Adipocyte (in vitro differentiated cells): ENCODE measurements around the gene ATP10D.

Experiments
- DNase-seq: peaks from one replicate; pipeline ENCODE4 v3.0.0-alpha.2; 2015; ENCODE audit warnings: low read depth
- H3K27me3 ChIP-seq: replicated peaks from 2 replicates; pipeline ENCODE4 v1.7.0; 2013; ENCODE audit warnings: mild to moderate bottlenecking, low read length, moderate library complexity; ENCODE audit not compliant: control insufficient read depth, insufficient read depth
- H3K36me3 ChIP-seq: 2 replicates; pipeline ENCODE4 v1.7.0; 2013; ENCODE audit warnings: low read length, mild to moderate bottlenecking, moderate library complexity; ENCODE audit not compliant: control insufficient read depth, insufficient read depth, severe bottlenecking
- H3K4me1 ChIP-seq: 2 replicates; pipeline ENCODE4 v1.7.0; 2013; ENCODE audit warnings: mild to moderate bottlenecking, low read length, moderate library complexity; ENCODE audit not compliant: control insufficient read depth, insufficient read depth
- H3K4me3 ChIP-seq: 2 replicates; pipeline ENCODE4 v1.7.0; 2013; ENCODE audit warnings: mild to moderate bottlenecking, low read length, moderate library complexity
- H3K9ac ChIP-seq: 2 replicates; pipeline ENCODE4 v1.7.0; 2013; ENCODE audit warnings: mild to moderate bottlenecking, low read length, moderate library complexity
- H3K9me3 ChIP-seq: 2 replicates; pipeline ENCODE4 v1.7.0; 2013; ENCODE audit warnings: mild to moderate bottlenecking, low read length, moderate library complexity; ENCODE audit not compliant: control insufficient read depth

ATP10D gene

GRCh38 chr4:47561331-47561730 lies 76.3 kb downstream of the ATP10D start:
- DNase-seq, result no peak
- Histone ChIP-seq H3K9ac (no peak overlapping the region), H3K27me3 (no peaks in the 10 kb centered on the region), H3K9me3 (no peaks in the 10 kb centered on the region), H3K4me3 (no peak overlapping the region), H3K4me1 (peaks cover 4% of the 10 kb centered on the region), H3K36me3 (peaks cover 32% of the 10 kb centered on the region)

GRCh38 chr4:47562297-47562696 lies 77.2 kb downstream of the ATP10D start:
- no peak for DNase-seq
- Histone ChIP-seq H3K9me3 (no peaks in the 10 kb centered on the region), H3K27me3 (no peaks in the 10 kb centered on the region), H3K4me3 (no peak overlapping the region), H3K36me3 (peaks cover 32% of the 10 kb centered on the region), H3K9ac (no peak overlapping the region), H3K4me1 (peaks cover 4% of the 10 kb centered on the region)

- Histone ChIP-seq H3K27me3 (no peaks in the 10 kb centered on the region), H3K36me3 (peaks cover 13% of the 10 kb centered on the region), H3K9me3 (no peaks in the 10 kb centered on the region), H3K4me3 (no peak overlapping the region), H3K9ac (no peak overlapping the region), H3K4me1 (peaks cover 4% of the 10 kb centered on the region)
- no peak for DNase-seq
Measured at GRCh38 chr4:47566566-47566965, 81.5 kb downstream of the ATP10D start.

- Histone ChIP-seq H3K9ac (no peak overlapping the region), H3K4me3 (no peak overlapping the region), H3K9me3 (no peaks in the 10 kb centered on the region), H3K36me3 (peaks cover 17% of the 10 kb centered on the region), H3K4me1 (peaks cover 4% of the 10 kb centered on the region), H3K27me3 (no peaks in the 10 kb centered on the region)
- DNase-seq, result no peak
Measured at GRCh38 chr4:47566969-47567368, 81.9 kb downstream of the ATP10D start.

- H3K36me3 ChIP-seq, result peaks cover 20% of the 10 kb centered on the region
- H3K9ac ChIP-seq, result no peak overlapping the region
- H3K27me3 ChIP-seq, result no peaks in the 10 kb centered on the region
- DNase-seq, result peak; percentile 39
- no peaks in the 10 kb centered on the region for H3K9me3 ChIP-seq
- peaks cover 4% of the 10 kb centered on the region for H3K4me1 ChIP-seq
- H3K4me3 ChIP-seq, result no peak overlapping the region
Measured at GRCh38 chr4:47567511-47567910, 82.4 kb downstream of the ATP10D start.

GRCh38 chr4:47570816-47571215 lies 85.7 kb downstream of the ATP10D start:
- Histone ChIP-seq H3K4me1 (no peaks in the 10 kb centered on the region), H3K9ac (no peak overlapping the region), H3K4me3 (no peak overlapping the region), H3K9me3 (no peaks in the 10 kb centered on the region), H3K36me3 (peaks cover 38% of the 10 kb centered on the region), H3K27me3 (no peaks in the 10 kb centered on the region)
- no peak for DNase-seq

- H3K27me3 ChIP-seq, result no peaks in the 10 kb centered on the region
- no peak overlapping the region for H3K9ac ChIP-seq
- H3K36me3 ChIP-seq, result peaks cover 48% of the 10 kb centered on the region
- DNase-seq, result no peak
- no peak overlapping the region for H3K4me3 ChIP-seq
- no peaks in the 10 kb centered on the region for H3K9me3 ChIP-seq
- H3K4me1 ChIP-seq, result peaks cover 7% of the 10 kb centered on the region
Measured at GRCh38 chr4:47572981-47573380, 87.9 kb downstream of the ATP10D start.

- Histone ChIP-seq H3K9ac (peak overlapping the region; percentile 23), H3K9me3 (no peaks in the 10 kb centered on the region), H3K4me3 (no peak overlapping the region), H3K36me3 (peaks cover 48% of the 10 kb centered on the region), H3K4me1 (peaks cover 13% of the 10 kb centered on the region), H3K27me3 (no peaks in the 10 kb centered on the region)
- peak; percentile 40 for DNase-seq
Measured at GRCh38 chr4:47577779-47578553, 92.9 kb downstream of the ATP10D start.

- Histone ChIP-seq H3K27me3 (no peaks in the 10 kb centered on the region), H3K4me1 (peaks cover 13% of the 10 kb centered on the region)
- no peak for DNase-seq
Measured at GRCh38 chr4:47579235-47579634, 94.2 kb downstream of the ATP10D start.

GRCh38 chr4:47590325-47590724 lies 105.2 kb downstream of the ATP10D start:
- H3K4me1 ChIP-seq, result no peaks in the 10 kb centered on the region
- peaks cover 70% of the 10 kb centered on the region for H3K36me3 ChIP-seq
- H3K4me3 ChIP-seq, result peak overlapping the region; percentile 21
- H3K9ac ChIP-seq, result no peak overlapping the region
- no peaks in the 10 kb centered on the region for H3K27me3 ChIP-seq
- DNase-seq, result no peak
- H3K9me3 ChIP-seq, result peaks cover 15% of the 10 kb centered on the region

More at GRCh38 chr4:47579235-47579634, 94.2 kb downstream of the ATP10D start:
- H3K4me3 ChIP-seq, result no peak overlapping the region
- no peak overlapping the region for H3K9ac ChIP-seq
- H3K9me3 ChIP-seq, result no peaks in the 10 kb centered on the region
- H3K36me3 ChIP-seq, result peaks cover 55% of the 10 kb centered on the region

- Histone ChIP-seq H3K4me1 (no peaks in the 10 kb centered on the region), H3K9ac (no peak overlapping the region), H3K9me3 (no peaks in the 10 kb centered on the region), H3K27me3 (no peaks in the 10 kb centered on the region), H3K4me3 (no peak overlapping the region), H3K36me3 (peaks cover 4% of the 10 kb centered on the region)
- no peak for DNase-seq
Measured at GRCh38 chr4:47597696-47598095, 112.6 kb downstream of the ATP10D start.

GRCh38 chr4:47598320-47598719 lies 113.2 kb downstream of the ATP10D start:
- no peak for DNase-seq

More at GRCh38 chr4:47598320-47598719, 113.2 kb downstream of the ATP10D start:
- no peak overlapping the region for H3K4me3 ChIP-seq
- H3K36me3 ChIP-seq, result no peaks in the 10 kb centered on the region
- no peaks in the 10 kb centered on the region for H3K9me3 ChIP-seq
- no peaks in the 10 kb centered on the region for H3K27me3 ChIP-seq
- no peaks in the 10 kb centered on the region for H3K4me1 ChIP-seq
- H3K9ac ChIP-seq, result no peak overlapping the region
